Measurements from ENCODE around the gene NBL1.

The NBL1 gene

GRCh38 chr1:19646377-19647319 lies 2.5 kb downstream of the NBL1 start:
- H3K27ac ChIP-seq (ENCODE audit: extremely low read depth, low read depth, low read length), result no peak overlapping the region
- no peaks in the 10 kb centered on the region for H3K36me3 ChIP-seq (ENCODE audit: control insufficient read depth in 2 of 2, insufficient read depth in 1 of 2, low read length in 2 of 2)
- peak; percentile 41; the same call in 1 of the 2 replicates for TF ChIP-seq ZNF449 (tag by site-specific recombination; IDR thresholded peaks at IDR 0.05)
- TF ChIP-seq ZNF621 (tag by site-specific recombination; IDR thresholded peaks at IDR 0.05), result no peak
- TF ChIP-seq ZBTB8A (tag by site-specific recombination; IDR thresholded peaks at IDR 0.05), result peak; percentile 46; the same call in 1 of the 2 replicates
- no peak for TF ChIP-seq ZNF423 (tag by site-specific recombination; IDR thresholded peaks at IDR 0.05)
- no peak for TF ChIP-seq ZIC2 (tag by site-specific recombination; IDR thresholded peaks at IDR 0.05)
- no peak for TF ChIP-seq ZBTB1 (tag by site-specific recombination; IDR thresholded peaks at IDR 0.05)
- no peak for TF ChIP-seq ZNF274 (IDR thresholded peaks at IDR 0.05; ENCODE audit: low read length)
- no peak for TF ChIP-seq ZNF274 (tag by site-specific recombination; IDR thresholded peaks at IDR 0.05; ENCODE audit: borderline replicate concordance)
- TF ChIP-seq ZNF623 (tag by site-specific recombination; IDR thresholded peaks at IDR 0.05), result no peak
- TF ChIP-seq ZNF214 (tag by site-specific recombination; IDR thresholded peaks at IDR 0.05; ENCODE audit: borderline replicate concordance), result no peak
- H3K4me3 ChIP-seq (ENCODE audit: low read depth, low read length), result no peak overlapping the region
- ChIA-PET POLR2A (no interaction called here), CTCF (interaction anchor here (0.7 to 2.0 kb wide), 8 partner anchors 14 to 301 kb away, joined by 3 to 7 read pairs (median 4); no protein-coding TSS in a partner anchor)
- H3K9me3 ChIP-seq (ENCODE audit: control insufficient read depth, insufficient read depth, low read depth, low read length), result no peaks in the 10 kb centered on the region
- no peaks in the 10 kb centered on the region for H3K4me1 ChIP-seq (ENCODE audit: control insufficient read depth, insufficient read depth, low read length)

GRCh38 chr1:19647643-19648042 lies 3.5 kb downstream of the NBL1 start:
- ChIA-PET CTCF (interaction anchor here (0.6 to 2.0 kb wide), 8 partner anchors 8 to 302 kb away, joined by 3 to 7 read pairs (median 3); no protein-coding TSS in a partner anchor), POLR2A (no interaction called here)
- Histone ChIP-seq H3K9me3 (ENCODE audit: control insufficient read depth, insufficient read depth, low read depth, low read length) (no peaks in the 10 kb centered on the region), H3K27ac (ENCODE audit: extremely low read depth, low read depth, low read length) (no peak overlapping the region), H3K4me1 (ENCODE audit: control insufficient read depth, insufficient read depth, low read length) (no peaks in the 10 kb centered on the region), H3K36me3 (ENCODE audit: control insufficient read depth in 2 of 2, insufficient read depth in 1 of 2, low read length in 2 of 2) (no peaks in the 10 kb centered on the region), H3K4me3 (ENCODE audit: low read depth, low read length) (no peak overlapping the region)
- no peak for TF ChIP-seq ZNF2 (tag by site-specific recombination; IDR thresholded peaks at IDR 0.05)
- TF ChIP-seq ZBTB10 (tag by site-specific recombination; IDR thresholded peaks at IDR 0.05), result 0 out of 2 replicates have a peak, but pooled peaks have one; percentile 20
- no peak for TF ChIP-seq OSR2 (tag by site-specific recombination; IDR thresholded peaks at IDR 0.05)
- TF ChIP-seq ZNF48 (tag by site-specific recombination; IDR thresholded peaks at IDR 0.05), result no peak
- no peak for TF ChIP-seq ZNF341 (tag by site-specific recombination; IDR thresholded peaks at IDR 0.05; ENCODE audit: low read depth)
- no peak for TF ChIP-seq ZNF473 (tag by site-specific recombination; IDR thresholded peaks at IDR 0.05)
- TF ChIP-seq ZNF518A (tag by site-specific recombination; conservative IDR thresholded peaks at IDR 0.05; ENCODE audit: low read depth), result no peak
- no peak for TF ChIP-seq KLF8 (tag by site-specific recombination; IDR thresholded peaks at IDR 0.05)
- TF ChIP-seq, protein P1, sequence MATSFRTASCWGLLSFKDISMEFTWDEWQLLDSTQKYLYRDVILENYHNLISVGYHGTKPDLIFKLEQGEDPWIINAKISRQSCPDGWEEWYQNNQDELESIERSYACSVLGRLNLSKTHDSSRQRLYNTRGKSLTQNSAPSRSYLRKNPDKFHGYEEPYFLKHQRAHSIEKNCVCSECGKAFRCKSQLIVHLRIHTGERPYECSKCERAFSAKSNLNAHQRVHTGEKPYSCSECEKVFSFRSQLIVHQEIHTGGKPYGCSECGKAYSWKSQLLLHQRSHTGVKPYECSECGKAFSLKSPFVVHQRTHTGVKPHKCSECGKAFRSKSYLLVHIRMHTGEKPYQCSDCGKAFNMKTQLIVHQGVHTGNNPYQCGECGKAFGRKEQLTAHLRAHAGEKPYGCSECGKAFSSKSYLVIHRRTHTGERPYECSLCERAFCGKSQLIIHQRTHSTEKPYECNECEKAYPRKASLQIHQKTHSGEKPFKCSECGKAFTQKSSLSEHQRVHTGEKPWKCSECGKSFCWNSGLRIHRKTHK (tag by site-specific recombination; IDR thresholded peaks at IDR 0.05), result no peak
- no peak for TF ChIP-seq ZNF501 (tag by site-specific recombination; IDR thresholded peaks at IDR 0.05)
- TF ChIP-seq GFI1B (tag by site-specific recombination; IDR thresholded peaks at IDR 0.05), result no peak
- 0 out of 2 replicates have a peak, but pooled peaks have one; percentile 14 for TF ChIP-seq SCRT1 (tag by site-specific recombination; IDR thresholded peaks at IDR 0.05; ENCODE audit: borderline replicate concordance)

All from HEK293 (cell line).